Aorta (tissue), 5 donors: ENCODE data around the gene MUC3A. TPM values are rescaled to one million over a fixed set of nuclear protein-coding genes. Genes with fewer than 3 reads are reported as not detected.
"Not testable (repeated sequence)": the region's sequence is repeated elsewhere in the genome, so short reads cannot be mapped to it uniquely, and the experiment has no call there.

ENCODE experiments used
- ATAC-seq: fragments of 200-7000 bp; cut with Tn5 transposase; one replicate; pipeline ENCODE4 v1.9.1; 2022; ENCODE audit warnings: moderate library complexity; ENCODE audit not compliant: low FRiP score
- DNase-seq, 2 donors: peaks; one replicate each; pipeline ENCODE4 v3.0.0-alpha.2; 2020
- H3K27ac ChIP-seq, 2 donors: one replicate each; pipeline ENCODE4 v1.5.1; 2013; ENCODE audit warnings: low read length in 2 of 2, mild to moderate bottlenecking in 2 of 2, moderate library complexity in 2 of 2, control low read depth in 1 of 2, inconsistent platforms in 1 of 2, low read depth in 1 of 2
- H3K27me3 ChIP-seq, 2 donors: one replicate each; pipeline ENCODE4 v1.6.1; 2013; ENCODE audit warnings: control low read depth in 1 of 2, low read length in 1 of 2, mild to moderate bottlenecking in 1 of 2, moderate library complexity in 1 of 2; ENCODE audit not compliant: insufficient read depth in 2 of 2, control insufficient read depth in 1 of 2
- H3K36me3 ChIP-seq, 2 donors: one replicate each; pipeline ENCODE4 v1.6.1; 2013; ENCODE audit warnings: control low read depth in 1 of 2, low read length in 1 of 2, mild to moderate bottlenecking in 1 of 2; ENCODE audit not compliant: insufficient read depth in 2 of 2, control insufficient read depth in 1 of 2
- H3K4me1 ChIP-seq, 2 donors: one replicate each; pipeline ENCODE4 v1.6.1; 2013; ENCODE audit warnings: low read length in 2 of 2, control low read depth in 1 of 2, mild to moderate bottlenecking in 1 of 2, moderate library complexity in 1 of 2; ENCODE audit not compliant: insufficient read depth in 2 of 2, control insufficient read depth in 1 of 2
- H3K4me3 ChIP-seq, 2 donors: one replicate each; pipeline ENCODE4 v1.5.1; 2013; ENCODE audit warnings: low read length in 2 of 2, control low read depth in 1 of 2, mild to moderate bottlenecking in 1 of 2
- H3K9me3 ChIP-seq: one replicate; pipeline ENCODE4 v1.6.1; 2013; ENCODE audit warnings: mild to moderate bottlenecking, low read length; ENCODE audit not compliant: control insufficient read depth
- WGBS, 2 donors: extraction: QIAGEN DNeasy Blood & Tissue Kit; methylation state at CpG; one replicate each; pipeline ENCODE4 v1.1.7; 2013; 5-methylcytosine and 5-hydroxymethylcytosine counted together
- intact Hi-C, 2 donors: fragments of 100-400 bp; cut with DNase I; formaldehyde crosslinking; loops; one replicate each; pipeline versions ENCODE4 v1.14.2 to v1.15.0; 2022
- polyA plus RNA-seq, 2 donors: library from polyadenylated mRNA; stranded (reverse); fragments of 200-250 nt; gene quantifications; one replicate each; pipeline ENCODE4 v1.2.3, GENCODE V29; 2013
- total RNA-seq, 2 donors: library from RNA; stranded (reverse); fragmentation: NEBNext Ultra II Directional; extraction: Animal tissue kit (Norgen Biotek cat#: 25700); gene quantifications; one replicate each; pipeline ENCODE4 v1.2.1, GENCODE V29; 2021
- donor health status: healthy with polysubstance abuse.
- donor health status: Bipolar disorder and iron deficiency.
- donor health status: DM: no; HTN: no; CAD: no.
- donor health status: DM: no; HTN: no; CAD: no.
- donor health status: DM: yes; HTN: yes; CAD: no.

MUC3A gene
- total and polyA plus RNA-seq, 4 donors, result 0.39 to 5.5 (median 0.45) TPM; not detected in 1

GRCh38 chr7:100914879-100915447, 34.4 kb upstream of the MUC3A start:
- Histone ChIP-seq H3K9me3 (no peaks in the 10 kb centered on the region), H3K4me1 (peaks cover 0 to 2% of the 10 kb centered on the region in 2 donors), H3K4me3 (no peak overlapping the region), H3K27me3 (no peaks in the 10 kb centered on the region), H3K27ac (no peak overlapping the region), H3K36me3 (no peaks in the 10 kb centered on the region)
- 91 to 93% methylated on average over 8 of the region's 8 CpGs for WGBS, 2 donors
- ATAC-seq, result no peak
- intact Hi-C loops, result no loop called here
- DNase-seq, result no peak

GRCh38 chr7:100919335-100919734, 30.0 kb upstream of the MUC3A start:
- 86 to 94% methylated on average over 5 of the region's 5 CpGs for WGBS, 2 donors
- H3K4me3 ChIP-seq, DNase-seq, ATAC-seq, H3K27ac ChIP-seq, H3K4me1 ChIP-seq, H3K9me3 ChIP-seq, H3K36me3 ChIP-seq, H3K27me3 ChIP-seq, intact Hi-C loops: not testable (repeated sequence)

- WGBS, 2 donors, result 63 to 68% methylated on average over 9 of the region's 9 CpGs
- H3K9me3 ChIP-seq, H3K4me3 ChIP-seq, H3K27me3 ChIP-seq, H3K4me1 ChIP-seq, DNase-seq, H3K27ac ChIP-seq, H3K36me3 ChIP-seq, intact Hi-C loops, ATAC-seq: not testable (repeated sequence)
These were observed 29.4 kb upstream of the MUC3A start for GRCh38 chr7:100919779-100920437.

GRCh38 chr7:100921039-100921438, 28.3 kb upstream of the MUC3A start:
- no peaks in the 10 kb centered on the region for H3K9me3 ChIP-seq
- DNase-seq, result no peak
- no peaks in the 10 kb centered on the region for H3K36me3 ChIP-seq
- intact Hi-C loops, result no loop called here
- peaks cover 0 to 2% of the 10 kb centered on the region in 2 donors for H3K27me3 ChIP-seq
- peaks cover 0 to 2% of the 10 kb centered on the region in 2 donors for H3K4me1 ChIP-seq
- no peak overlapping the region for H3K27ac ChIP-seq
- H3K4me3 ChIP-seq, result no peak overlapping the region
- no peak for ATAC-seq

- ATAC-seq, H3K4me3 ChIP-seq, intact Hi-C loops, H3K9me3 ChIP-seq, DNase-seq, H3K4me1 ChIP-seq, H3K27me3 ChIP-seq, H3K27ac ChIP-seq, H3K36me3 ChIP-seq: not testable (repeated sequence)
- 63 to 66% methylated on average over 4 of the region's 4 CpGs for WGBS, 2 donors
These were observed 25.7 kb upstream of the MUC3A start for GRCh38 chr7:100923616-100924015.

GRCh38 chr7:100929808-100930174, 19.5 kb upstream of the MUC3A start:
- no peaks in the 10 kb centered on the region for H3K36me3 ChIP-seq
- no peaks in the 10 kb centered on the region for H3K4me1 ChIP-seq
- ATAC-seq (no peak), DNase-seq (no peak)
- intact Hi-C loops, result no loop called here
- H3K27me3 ChIP-seq, result no peaks in the 10 kb centered on the region
- H3K9me3 ChIP-seq, result no peaks in the 10 kb centered on the region
- H3K27ac ChIP-seq, result no peak overlapping the region
- 83 to 94% methylated on average over 1 of the region's 1 CpG for WGBS, 2 donors
- H3K4me3 ChIP-seq, result no peak overlapping the region

GRCh38 chr7:100933734-100934133, 15.6 kb upstream of the MUC3A start:
- Histone ChIP-seq H3K4me3 (no peak overlapping the region), H3K27me3 (no peaks in the 10 kb centered on the region), H3K9me3 (no peaks in the 10 kb centered on the region), H3K36me3 (no peaks in the 10 kb centered on the region), H3K4me1 (no peaks in the 10 kb centered on the region), H3K27ac (no peak overlapping the region)
- WGBS, 2 donors, result 56 to 59% methylated on average over 4 of the region's 4 CpGs
- DNase-seq, result no peak
- ATAC-seq, result no peak
- intact Hi-C loops, result no loop called here

- WGBS, 2 donors, result 78 to 86% methylated on average over 2 of the region's 2 CpGs
- H3K36me3 ChIP-seq, ATAC-seq, DNase-seq, H3K27ac ChIP-seq, H3K9me3 ChIP-seq, H3K4me3 ChIP-seq, H3K27me3 ChIP-seq, intact Hi-C loops, H3K4me1 ChIP-seq: not testable (repeated sequence)
These were observed 14.0 kb upstream of the MUC3A start for GRCh38 chr7:100935381-100935780.

GRCh38 chr7:100936167-100936566, 13.2 kb upstream of the MUC3A start:
- H3K36me3 ChIP-seq, ATAC-seq, H3K9me3 ChIP-seq, H3K4me1 ChIP-seq, H3K27me3 ChIP-seq, DNase-seq, H3K27ac ChIP-seq, H3K4me3 ChIP-seq, intact Hi-C loops: not testable (repeated sequence)
- WGBS, 2 donors, result 87 to 92% methylated on average over 7 of the region's 7 CpGs
